Activated CD4-positive, alpha-beta T cell treated with anti-CD3 and anti-CD28 coated beads, Interleukin-2, amount 50 U/mL, for 48 hours (primary cell): ENCODE data around the gene SHANK3.
"Not testable (repeated sequence)": the region's sequence is repeated elsewhere in the genome, so short reads cannot be mapped to it uniquely, and the experiment has no call there.

ENCODE experiments used
- DNase-seq, 2 experiments: peaks; one replicate each; pipeline ENCODE4 v3.0.0-alpha.2; 2020

Gene SHANK3

GRCh38 chr22:50672471-50673230 lies at the start of gene SHANK3:
Gene SHANK3 (plus strand): TSS chr22:50672823.
- DNase-seq: no peak

GRCh38 chr22:50624347-50625130 lies 48.1 kb upstream of the SHANK3 start:
- no peak for DNase-seq

GRCh38 chr22:50625131-50625567 lies 47.5 kb upstream of the SHANK3 start:
- DNase-seq: no peak

- no peak for DNase-seq
Observed at GRCh38 chr22:50625568-50626313, 46.9 kb upstream of the SHANK3 start.

- no peak for DNase-seq
Observed at GRCh38 chr22:50626314-50626849, 46.2 kb upstream of the SHANK3 start.

GRCh38 chr22:50626850-50627641 lies 45.6 kb upstream of the SHANK3 start:
- DNase-seq: no peak

GRCh38 chr22:50627642-50628542 lies 44.7 kb upstream of the SHANK3 start, which contains the start of gene ARSA:
Gene ARSA (minus strand): TSS chr22:50628152. CDS start chr22:50627779, 373 bp downstream.
- peak; percentile 70 to 74 for DNase-seq

- peak in 1 of 2 experiments; percentile 21 for DNase-seq
Observed at GRCh38 chr22:50628543-50629134, 44.0 kb upstream of the SHANK3 start.

GRCh38 chr22:50630376-50630775 lies 42.2 kb upstream of the SHANK3 start:
- DNase-seq: no peak

GRCh38 chr22:50633086-50633485 lies 39.5 kb upstream of the SHANK3 start:
- no peak for DNase-seq

GRCh38 chr22:50633771-50634170 lies 38.9 kb upstream of the SHANK3 start:
- DNase-seq: no peak

- DNase-seq: no peak
Observed at GRCh38 chr22:50635591-50635990, 37.0 kb upstream of the SHANK3 start.

- not testable (repeated sequence) for DNase-seq
Observed at GRCh38 chr22:50640296-50640695, 32.3 kb upstream of the SHANK3 start.

- no peak for DNase-seq
Observed at GRCh38 chr22:50640857-50641647, 31.6 kb upstream of the SHANK3 start.

- no peak for DNase-seq
Observed at GRCh38 chr22:50641696-50642607, 30.7 kb upstream of the SHANK3 start.

- DNase-seq: not testable (repeated sequence)
Observed at GRCh38 chr22:50643021-50643820, 29.4 kb upstream of the SHANK3 start.

- DNase-seq: not testable (repeated sequence)
Observed at GRCh38 chr22:50643821-50644101, 28.9 kb upstream of the SHANK3 start.

- no peak for DNase-seq
Observed at GRCh38 chr22:50653256-50653655, 19.4 kb upstream of the SHANK3 start.
